Right renal pelvis (tissue), 4 donors: ENCODE measurements around the gene ALOX5AP. TPM values are rescaled to one million over a fixed set of nuclear protein-coding genes. Genes with fewer than 3 reads are reported as not detected.
"Not testable (repeated sequence)": the region's sequence is repeated elsewhere in the genome, so short reads cannot be mapped to it uniquely, and the experiment has no call there.

Experiments used
- DNase-seq, 4 donors: peaks; one replicate each; pipeline ENCODE4 v3.0.0-alpha.2; 2013; ENCODE audit warnings: low read depth in 4 of 4, low spot score in 3 of 4, missing footprints in 1 of 4
- polyA plus RNA-seq, 4 donors: library from polyadenylated mRNA; unstranded; fragments of 120-200 nt; gene quantifications; one replicate each; pipeline ENCODE4 v1.2.1, GENCODE V29; 2013; ENCODE audit not compliant: insufficient read length in 4 of 4

The ALOX5AP gene
- polyA plus RNA-seq, 4 donors: 3.6 to 5.6 (median 5.0) TPM

GRCh38 chr13:30735872-30736175 is 481 bp downstream of the ALOX5AP start:
- no peak for DNase-seq

- DNase-seq: no peak
These were observed 1.3 kb downstream of the ALOX5AP start for GRCh38 chr13:30736461-30737320.

- no peak for DNase-seq
These were observed 2.4 kb downstream of the ALOX5AP start for GRCh38 chr13:30737511-30738337.

- no peak for DNase-seq
These were observed 3.3 kb downstream of the ALOX5AP start for GRCh38 chr13:30738526-30739236.

- DNase-seq: no peak
These were observed 3.8 kb downstream of the ALOX5AP start for GRCh38 chr13:30739237-30739528.

- DNase-seq: no peak
These were observed 4.7 kb downstream of the ALOX5AP start for GRCh38 chr13:30739761-30740642.

- DNase-seq: no peak
These were observed 7.6 kb downstream of the ALOX5AP start for GRCh38 chr13:30742901-30743300.

- DNase-seq: no peak
These were observed 8.1 kb downstream of the ALOX5AP start for GRCh38 chr13:30743319-30744055.

GRCh38 chr13:30744056-30744680 is 8.8 kb downstream of the ALOX5AP start:
- no peak for DNase-seq

- DNase-seq: no peak
These were observed 9.3 kb downstream of the ALOX5AP start for GRCh38 chr13:30744681-30745077.

GRCh38 chr13:30745906-30746686 is 10.8 kb downstream of the ALOX5AP start:
- DNase-seq: no peak

- DNase-seq: no peak
These were observed 11.4 kb downstream of the ALOX5AP start for GRCh38 chr13:30746791-30747190.

- DNase-seq: not testable (repeated sequence)
These were observed 12.5 kb downstream of the ALOX5AP start for GRCh38 chr13:30747845-30748244.

- DNase-seq: no peak
These were observed 13.4 kb downstream of the ALOX5AP start for GRCh38 chr13:30748717-30749116.

GRCh38 chr13:30750036-30750435 is 14.7 kb downstream of the ALOX5AP start:
- DNase-seq: no peak

- no peak for DNase-seq
These were observed 16.0 kb downstream of the ALOX5AP start for GRCh38 chr13:30751183-30751933.

GRCh38 chr13:30752201-30752797 is 17.0 kb downstream of the ALOX5AP start:
- no peak for DNase-seq
